Skeletal muscle satellite cell (primary cell): ENCODE results near the gene CCDC188.

Source experiments
- H3K27me3 ChIP-seq: 2 replicates; pipeline ENCODE4 v1.7.0; 2013; ENCODE audit warnings: low read length; ENCODE audit not compliant: control insufficient read depth, insufficient read depth
- H3K36me3 ChIP-seq: 2 replicates; pipeline ENCODE4 v1.7.0; 2013; ENCODE audit warnings: mild to moderate bottlenecking, control low read depth, low read length; ENCODE audit not compliant: insufficient read depth
- H3K4me1 ChIP-seq: 2 replicates; pipeline ENCODE4 v1.7.0; 2013; ENCODE audit warnings: low read length; ENCODE audit not compliant: control insufficient read depth, insufficient read depth
- H3K4me2 ChIP-seq: 2 replicates; pipeline ENCODE4 v1.7.0; 2013; ENCODE audit warnings: mild to moderate bottlenecking, low read length
- H3K4me3 ChIP-seq: 2 replicates; pipeline ENCODE4 v1.7.0; 2013; ENCODE audit warnings: low read length
- H3K9ac ChIP-seq: 2 replicates; pipeline ENCODE4 v1.7.0; 2013; ENCODE audit warnings: mild to moderate bottlenecking, low read depth, low read length, moderate library complexity
- H3K9me3 ChIP-seq: replicated peaks from 2 replicates; pipeline ENCODE4 v1.7.0; 2013; ENCODE audit warnings: mild to moderate bottlenecking, control low read depth, low read length

CCDC188 gene

DNA sequence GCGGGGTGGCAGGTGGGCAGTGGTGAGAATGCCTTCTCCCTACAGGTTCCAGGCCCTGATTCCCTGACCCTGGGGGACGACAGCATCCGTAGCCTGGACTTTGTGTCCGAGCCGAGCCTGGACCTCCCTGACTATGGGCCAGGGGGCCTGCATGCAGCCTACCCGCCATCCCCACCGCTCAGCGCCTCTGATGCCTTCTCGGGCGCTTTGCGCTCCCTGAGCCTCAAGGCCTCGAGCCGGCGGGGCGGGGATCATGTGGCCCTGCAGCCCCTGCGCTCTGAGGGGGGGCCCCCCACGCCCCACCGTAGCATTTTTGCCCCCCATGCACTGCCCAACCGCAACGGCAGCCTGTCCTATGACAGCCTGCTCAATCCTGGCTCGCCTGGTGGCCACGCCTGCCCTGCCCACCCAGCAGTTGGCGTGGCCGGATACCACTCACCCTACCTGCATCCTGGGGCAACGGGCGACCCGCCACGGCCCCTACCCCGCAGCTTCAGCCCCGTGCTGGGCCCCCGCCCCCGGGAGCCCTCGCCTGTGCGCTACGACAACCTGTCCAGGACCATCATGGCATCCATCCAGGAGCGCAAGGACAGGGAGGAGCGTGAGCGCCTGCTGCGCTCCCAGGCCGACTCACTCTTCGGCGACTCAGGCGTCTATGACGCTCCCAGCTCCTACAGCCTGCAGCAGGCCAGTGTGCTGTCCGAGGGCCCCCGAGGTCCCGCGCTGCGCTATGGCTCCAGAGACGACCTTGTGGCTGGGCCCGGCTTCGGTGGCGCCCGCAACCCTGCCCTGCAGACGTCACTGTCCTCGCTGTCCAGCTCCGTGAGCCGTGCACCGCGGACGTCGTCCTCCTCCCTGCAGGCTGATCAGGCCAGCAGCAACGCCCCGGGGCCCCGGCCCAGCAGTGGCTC lies 7.9 kb downstream of the CCDC188 start:
- Histone ChIP-seq H3K27me3 (no peaks in the 10 kb centered on the region), H3K4me1 (peaks cover 32% of the 10 kb centered on the region), H3K9ac (no peak overlapping the region), H3K4me3 (no peak overlapping the region), H3K36me3 (peaks cover 26% of the 10 kb centered on the region), H3K4me2 (no peak overlapping the region), H3K9me3 (no peaks in the 10 kb centered on the region)

GRCh38 chr22:20141186-20142077 lies 9.4 kb downstream of the CCDC188 start:
- Histone ChIP-seq H3K4me3 (peak overlapping the region; percentile 31), H3K27me3 (no peaks in the 10 kb centered on the region), H3K9ac (peak overlapping the region; percentile 62)

DNA sequence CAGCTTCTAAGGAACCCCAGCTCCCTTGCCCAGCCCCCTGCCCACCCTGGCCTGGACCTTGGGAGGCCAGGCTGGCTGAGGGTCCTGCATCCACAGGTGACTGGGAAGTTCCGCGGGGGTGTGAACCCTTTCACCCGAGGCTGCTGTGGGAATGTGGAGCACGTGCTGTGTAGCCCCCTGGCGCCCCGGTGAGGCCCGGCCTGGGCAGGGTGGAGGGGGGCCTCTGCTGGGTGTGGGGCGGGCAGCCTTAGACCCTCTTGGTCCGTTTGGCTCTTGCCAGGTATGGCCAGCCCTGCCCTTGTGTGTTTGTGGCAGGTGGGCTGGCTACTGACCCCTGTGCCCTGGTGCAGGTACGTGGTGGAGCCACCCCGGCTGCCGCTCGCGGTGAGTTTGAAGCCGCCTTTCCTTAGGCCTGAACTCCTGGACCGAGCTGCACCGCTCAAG lies 10.3 kb downstream of the CCDC188 start:
- peaks cover 39% of the 10 kb centered on the region for H3K4me1 ChIP-seq
- H3K9me3 ChIP-seq, result no peaks in the 10 kb centered on the region
- no peak overlapping the region for H3K4me2 ChIP-seq
- H3K27me3 ChIP-seq, result no peaks in the 10 kb centered on the region
- peaks cover 23% of the 10 kb centered on the region for H3K36me3 ChIP-seq
- H3K4me3 ChIP-seq, result no peak overlapping the region
- no peak overlapping the region for H3K9ac ChIP-seq

More at GRCh38 chr22:20141186-20142077, 9.4 kb downstream of the CCDC188 start:
- Histone ChIP-seq H3K9me3 (no peaks in the 10 kb centered on the region), H3K4me2 (peak overlapping the region; percentile 64), H3K36me3 (peaks cover 26% of the 10 kb centered on the region), H3K4me1 (peaks cover 41% of the 10 kb centered on the region)

DNA sequence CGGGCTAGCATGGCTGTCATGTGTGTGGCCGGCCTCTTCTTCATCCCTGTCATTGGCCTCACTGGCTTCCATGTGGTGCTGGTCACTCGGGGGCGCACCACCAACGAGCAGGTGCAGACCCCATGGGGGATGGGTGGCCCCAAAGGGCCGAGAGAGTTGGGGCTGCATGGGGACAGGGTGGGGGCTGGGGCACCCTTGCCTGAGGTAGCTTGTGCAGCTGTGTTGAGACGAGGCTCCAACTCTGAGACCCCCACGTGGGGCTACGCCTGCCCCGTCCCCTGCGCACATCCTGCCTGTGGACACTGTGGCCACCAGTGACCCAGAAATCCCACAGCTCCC lies 10.8 kb downstream of the CCDC188 start:
- H3K9ac ChIP-seq, result no peak overlapping the region
- no peaks in the 10 kb centered on the region for H3K27me3 ChIP-seq
- peaks cover 39% of the 10 kb centered on the region for H3K4me1 ChIP-seq
- no peak overlapping the region for H3K4me3 ChIP-seq
- no peaks in the 10 kb centered on the region for H3K9me3 ChIP-seq
- no peak overlapping the region for H3K4me2 ChIP-seq
- H3K36me3 ChIP-seq, result peaks cover 18% of the 10 kb centered on the region

DNA sequence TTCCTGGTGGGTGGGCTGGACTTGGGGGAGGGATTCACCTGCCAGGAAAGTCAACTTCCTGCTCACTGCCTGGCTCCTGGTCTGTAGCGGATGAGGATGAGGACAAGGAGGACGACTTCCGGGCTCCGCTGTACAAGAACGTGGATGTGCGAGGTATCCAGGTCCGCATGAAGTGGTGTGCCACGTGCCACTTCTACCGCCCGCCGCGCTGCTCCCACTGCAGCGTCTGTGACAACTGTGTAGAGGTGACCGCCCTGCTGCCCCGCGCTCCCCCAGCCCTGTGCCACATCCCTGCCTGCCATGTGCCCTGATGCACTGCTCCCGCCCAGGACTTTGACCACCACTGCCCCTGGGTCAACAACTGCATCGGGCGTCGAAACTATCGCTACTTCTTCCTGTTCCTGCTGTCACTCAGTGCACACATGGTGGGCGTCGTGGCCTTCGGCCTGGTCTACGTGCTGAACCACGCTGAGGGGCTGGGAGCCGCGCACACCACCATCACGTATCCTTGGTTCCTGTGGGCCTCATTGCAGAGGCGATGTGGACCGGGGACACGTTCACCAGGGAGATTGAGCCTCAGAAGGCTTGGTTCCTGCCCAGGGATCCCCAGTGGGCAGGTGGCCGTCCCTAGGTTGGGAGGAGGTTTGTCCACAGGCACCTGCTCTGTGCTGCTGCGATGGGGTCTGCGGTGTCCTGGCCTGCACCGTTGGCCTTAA lies 11.3 kb downstream of the CCDC188 start:
- no peak overlapping the region for H3K4me3 ChIP-seq
- H3K4me2 ChIP-seq, result no peak overlapping the region
- peaks cover 18% of the 10 kb centered on the region for H3K36me3 ChIP-seq
- H3K27me3 ChIP-seq, result no peaks in the 10 kb centered on the region
- H3K9ac ChIP-seq, result no peak overlapping the region
- peaks cover 39% of the 10 kb centered on the region for H3K4me1 ChIP-seq
- no peaks in the 10 kb centered on the region for H3K9me3 ChIP-seq

DNA sequence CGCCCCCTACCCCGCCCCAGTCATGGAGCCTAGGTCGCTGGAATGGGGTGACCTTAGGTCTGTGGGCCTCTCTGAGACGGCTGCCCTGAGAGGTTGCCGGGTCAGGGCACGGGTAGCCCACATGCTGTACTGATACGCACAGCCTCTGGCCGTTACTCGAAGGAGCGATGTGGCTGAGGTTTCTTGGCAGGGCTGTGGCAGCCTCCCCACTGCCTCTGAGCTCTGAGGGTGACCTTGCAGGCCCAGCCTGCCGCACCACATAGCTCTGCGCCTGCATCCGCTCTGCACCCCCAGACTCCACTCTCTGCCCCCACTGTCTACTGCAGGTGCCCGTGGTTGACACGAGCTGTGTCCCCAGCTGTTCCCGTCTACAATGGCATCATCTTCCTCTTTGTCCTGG lies 12.0 kb downstream of the CCDC188 start:
- H3K36me3 ChIP-seq, result peaks cover 18% of the 10 kb centered on the region
- H3K4me3 ChIP-seq, result no peak overlapping the region
- H3K4me1 ChIP-seq, result peaks cover 39% of the 10 kb centered on the region
- no peak overlapping the region for H3K9ac ChIP-seq
- H3K4me2 ChIP-seq, result no peak overlapping the region
- H3K9me3 ChIP-seq, result no peaks in the 10 kb centered on the region
- no peaks in the 10 kb centered on the region for H3K27me3 ChIP-seq

- Histone ChIP-seq H3K27me3 (no peaks in the 10 kb centered on the region), H3K9ac (no peak overlapping the region), H3K4me1 (peaks cover 43% of the 10 kb centered on the region), H3K36me3 (peaks cover 18% of the 10 kb centered on the region), H3K9me3 (no peaks in the 10 kb centered on the region), H3K4me2 (no peak overlapping the region), H3K4me3 (no peak overlapping the region)
Measured at GRCh38 chr22:20138417-20138738, 12.5 kb downstream of the CCDC188 start.

DNA sequence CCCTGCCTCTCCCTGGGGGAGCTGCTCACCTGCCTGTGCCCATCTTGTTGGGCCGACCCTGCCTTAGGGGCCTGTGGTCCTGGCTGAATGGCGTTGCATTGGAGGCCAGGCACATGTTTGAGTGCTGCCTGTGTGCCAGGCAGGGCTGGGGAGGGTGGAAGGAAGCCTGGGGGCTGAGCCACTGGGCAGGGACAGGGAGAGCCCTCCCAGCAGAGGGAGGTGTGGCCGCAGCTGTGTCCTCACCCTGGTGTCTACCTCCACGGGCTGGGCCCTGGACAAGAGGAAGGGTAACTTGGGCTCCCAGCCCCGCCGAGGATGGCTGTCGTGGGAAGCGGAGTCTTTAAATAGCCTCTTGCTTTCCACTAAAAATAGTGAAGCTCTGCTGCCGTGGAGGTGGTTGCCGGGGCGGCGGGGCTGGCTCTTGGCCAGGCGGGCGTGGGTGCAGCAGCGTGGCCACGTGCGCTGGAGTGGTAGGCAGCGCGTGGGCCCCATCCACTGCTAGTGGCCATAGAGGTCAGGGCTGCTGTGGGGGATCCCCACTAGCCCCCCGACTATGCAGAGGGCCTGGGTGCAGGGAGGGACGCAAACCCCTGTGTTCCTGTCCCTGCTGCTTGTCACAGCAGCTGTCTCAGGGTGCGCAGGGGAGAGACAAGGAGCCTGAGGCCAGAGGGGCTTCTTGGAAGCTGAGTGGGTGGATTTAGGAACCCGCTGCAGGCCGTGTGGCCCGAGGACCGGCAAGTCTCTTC lies 13.0 kb downstream of the CCDC188 start:
- Histone ChIP-seq H3K9ac (no peak overlapping the region), H3K9me3 (no peaks in the 10 kb centered on the region), H3K27me3 (no peaks in the 10 kb centered on the region), H3K4me3 (peak overlapping the region; percentile 32), H3K4me1 (peaks cover 48% of the 10 kb centered on the region), H3K4me2 (peak overlapping the region; percentile 62), H3K36me3 (peaks cover 17% of the 10 kb centered on the region)

DNA sequence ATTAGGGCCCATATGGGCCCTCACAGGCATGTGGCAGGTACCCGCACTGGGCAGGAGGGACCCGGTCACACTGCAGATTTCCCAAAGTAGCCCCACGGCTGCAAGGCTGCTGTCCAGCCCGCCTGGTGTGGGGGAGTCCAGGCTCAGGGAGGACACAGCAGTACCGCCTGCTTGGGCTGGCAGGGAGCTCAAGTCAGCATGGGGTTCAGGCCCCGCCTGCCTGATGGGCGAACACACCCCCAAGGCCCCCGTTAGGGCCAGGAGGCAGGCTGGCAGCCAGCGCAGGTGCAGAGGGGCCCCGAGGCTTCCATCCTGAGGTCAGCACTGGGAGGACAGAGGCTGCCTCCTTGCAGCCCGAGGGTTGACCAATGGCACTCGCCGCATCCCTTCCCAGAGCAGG lies 13.7 kb downstream of the CCDC188 start:
- Histone ChIP-seq H3K9ac (no peak overlapping the region), H3K4me2 (peak overlapping the region; percentile 62), H3K4me3 (no peak overlapping the region), H3K9me3 (no peaks in the 10 kb centered on the region), H3K36me3 (peaks cover 12% of the 10 kb centered on the region), H3K4me1 (peaks cover 47% of the 10 kb centered on the region), H3K27me3 (no peaks in the 10 kb centered on the region)

DNA sequence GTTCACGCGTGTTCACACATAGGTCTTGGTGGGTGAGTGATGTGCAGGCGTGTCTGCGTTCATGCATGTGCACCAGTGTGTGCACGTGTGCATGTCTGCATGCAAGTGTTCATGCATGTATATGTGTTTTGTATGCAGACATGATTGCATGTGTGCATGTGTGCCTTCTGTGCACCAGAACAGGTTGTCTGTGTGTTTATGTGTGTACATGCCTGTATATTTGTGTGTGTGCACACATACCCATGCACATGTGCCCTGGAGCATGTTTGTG lies 14.3 kb downstream of the CCDC188 start:
- Histone ChIP-seq H3K4me1 (peaks cover 41% of the 10 kb centered on the region), H3K4me3 (no peak overlapping the region), H3K4me2 (no peak overlapping the region), H3K36me3 (peaks cover 12% of the 10 kb centered on the region), H3K9me3 (no peaks in the 10 kb centered on the region), H3K27me3 (no peaks in the 10 kb centered on the region), H3K9ac (no peak overlapping the region)
